Measurements from ENCODE around the gene MICU2. TPM values are rescaled to one million over a fixed set of nuclear protein-coding genes. Genes with fewer than 3 reads are reported as not detected.

The MICU2 gene
- total RNA-seq, 2 experiments from 2014 or later, result 25.4 to 28.4 TPM

DNA sequence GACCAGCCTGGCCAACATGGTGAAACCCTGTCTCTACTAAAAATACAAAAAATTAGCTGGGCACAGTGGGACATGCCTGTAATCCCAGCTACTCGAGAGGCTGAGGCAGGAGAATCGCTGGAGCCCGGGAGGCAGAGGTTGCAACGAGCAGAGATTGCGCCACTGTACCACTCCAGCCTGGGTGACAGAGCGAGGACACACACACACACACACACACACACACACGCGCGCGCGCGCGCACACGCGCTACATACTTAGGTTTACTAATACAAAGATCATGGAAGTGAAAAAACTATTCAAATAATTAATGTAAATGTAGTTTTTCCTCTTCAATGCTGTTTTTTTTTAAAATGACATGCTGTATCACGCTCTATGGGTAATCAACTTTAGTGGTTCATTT lies 86.4 kb downstream of the MICU2 start:
- POLR2A ChIA-PET, result no interaction called here
- TF ChIP-seq, protein P1, sequence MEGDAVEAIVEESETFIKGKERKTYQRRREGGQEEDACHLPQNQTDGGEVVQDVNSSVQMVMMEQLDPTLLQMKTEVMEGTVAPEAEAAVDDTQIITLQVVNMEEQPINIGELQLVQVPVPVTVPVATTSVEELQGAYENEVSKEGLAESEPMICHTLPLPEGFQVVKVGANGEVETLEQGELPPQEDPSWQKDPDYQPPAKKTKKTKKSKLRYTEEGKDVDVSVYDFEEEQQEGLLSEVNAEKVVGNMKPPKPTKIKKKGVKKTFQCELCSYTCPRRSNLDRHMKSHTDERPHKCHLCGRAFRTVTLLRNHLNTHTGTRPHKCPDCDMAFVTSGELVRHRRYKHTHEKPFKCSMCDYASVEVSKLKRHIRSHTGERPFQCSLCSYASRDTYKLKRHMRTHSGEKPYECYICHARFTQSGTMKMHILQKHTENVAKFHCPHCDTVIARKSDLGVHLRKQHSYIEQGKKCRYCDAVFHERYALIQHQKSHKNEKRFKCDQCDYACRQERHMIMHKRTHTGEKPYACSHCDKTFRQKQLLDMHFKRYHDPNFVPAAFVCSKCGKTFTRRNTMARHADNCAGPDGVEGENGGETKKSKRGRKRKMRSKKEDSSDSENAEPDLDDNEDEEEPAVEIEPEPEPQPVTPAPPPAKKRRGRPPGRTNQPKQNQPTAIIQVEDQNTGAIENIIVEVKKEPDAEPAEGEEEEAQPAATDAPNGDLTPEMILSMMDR (IDR thresholded peaks at IDR 0.05), result no peak

DNA sequence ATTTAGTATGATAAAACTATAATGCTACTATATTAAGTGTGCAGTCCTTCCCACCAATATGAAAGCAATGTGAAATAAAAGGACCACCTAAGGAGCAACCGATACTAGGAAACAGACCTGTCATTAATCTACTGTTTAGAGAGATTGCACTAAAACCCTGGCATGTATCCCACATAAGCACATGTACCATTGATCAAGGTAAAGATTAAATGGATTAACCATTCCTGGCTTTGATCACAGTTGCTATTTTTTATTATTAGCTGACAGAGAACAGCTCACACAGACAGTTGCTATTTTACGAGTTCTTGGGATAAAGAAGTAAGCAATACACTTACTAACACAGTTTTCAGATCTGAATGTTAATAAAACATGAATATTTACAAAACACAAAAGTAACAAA lies 87.2 kb downstream of the MICU2 start:
- no peaks in the 10 kb centered on the region for H3K9me3 Mint-ChIP-seq
- intact Hi-C loops (cut with DNase I, micrococcal nuclease), result no loop called here
- H3K4me3 ChIP-seq (ENCODE audit: low read length), result no peak overlapping the region
- peaks cover 5% of the 10 kb centered on the region for H3K4me1 Mint-ChIP-seq (ENCODE audit: low read depth)
- TF ChIP-seq, protein P1 (IDR thresholded peaks at IDR 0.05), result no peak
- no peak overlapping the region for H3K4me3 Mint-ChIP-seq
- no peaks in the 10 kb centered on the region for H3K27me3 ChIP-seq (ENCODE audit: control insufficient read depth in 1 of 2, insufficient read depth in 2 of 2, low read length in 2 of 2)
- H3K27me3 Mint-ChIP-seq, result no peaks in the 10 kb centered on the region
- no peak overlapping the region for H3K27ac Mint-ChIP-seq
- no peaks in the 10 kb centered on the region for H3K4me1 ChIP-seq (ENCODE audit: insufficient read depth, low read length)
- H3K9me3 ChIP-seq (ENCODE audit: control insufficient read depth in 1 of 2, insufficient read depth in 1 of 2, low read length in 2 of 2), result no peaks in the 10 kb centered on the region
- peaks cover 83% of the 10 kb centered on the region for H3K36me3 Mint-ChIP-seq (ENCODE audit: low read depth)
- H3K36me3 ChIP-seq (ENCODE audit: insufficient read depth, low read length), result peaks cover 48% of the 10 kb centered on the region
- no peak for DNase-seq
- POLR2A ChIA-PET, result no interaction called here
- no peak overlapping the region for H3K27ac ChIP-seq (ENCODE audit: low read depth in 1 of 2, low read length in 2 of 2)
- ATAC-seq (ENCODE audit: poor library complexity), result no peak
- CTCF ChIA-PET, result no interaction called here

More for the DNA sequence above, 86.4 kb downstream of the MICU2 start:
- Mint-ChIP-seq H3K9me3 (no peaks in the 10 kb centered on the region), H3K27ac (no peak overlapping the region), H3K4me1 (ENCODE audit: low read depth) (peaks cover 5% of the 10 kb centered on the region), H3K4me3 (no peak overlapping the region), H3K27me3 (no peaks in the 10 kb centered on the region), H3K36me3 (ENCODE audit: low read depth) (peaks cover 84% of the 10 kb centered on the region)
- no peak overlapping the region for H3K4me3 ChIP-seq (ENCODE audit: low read length)
- H3K27me3 ChIP-seq (ENCODE audit: control insufficient read depth in 1 of 2, insufficient read depth in 2 of 2, low read length in 2 of 2), result no peaks in the 10 kb centered on the region
- intact Hi-C loops (cut with DNase I, micrococcal nuclease), result no loop called here
- H3K4me1 ChIP-seq (ENCODE audit: insufficient read depth, low read length), result no peaks in the 10 kb centered on the region
- ATAC-seq (ENCODE audit: poor library complexity) (no peak), DNase-seq (no peak)
- H3K9me3 ChIP-seq (ENCODE audit: control insufficient read depth in 1 of 2, insufficient read depth in 1 of 2, low read length in 2 of 2), result no peaks in the 10 kb centered on the region
- H3K27ac ChIP-seq (ENCODE audit: low read depth in 1 of 2, low read length in 2 of 2), result no peak overlapping the region
- CTCF ChIA-PET, result no interaction called here
- peaks cover 51% of the 10 kb centered on the region for H3K36me3 ChIP-seq (ENCODE audit: insufficient read depth, low read length)

- Histone ChIP-seq H3K4me3 (ENCODE audit: low read length) (no peak overlapping the region), H3K27me3 (ENCODE audit: control insufficient read depth in 1 of 2, insufficient read depth in 2 of 2, low read length in 2 of 2) (no peaks in the 10 kb centered on the region), H3K27ac (ENCODE audit: low read depth in 1 of 2, low read length in 2 of 2) (no peak overlapping the region), H3K9me3 (ENCODE audit: control insufficient read depth in 1 of 2, insufficient read depth in 1 of 2, low read length in 2 of 2) (no peaks in the 10 kb centered on the region), H3K36me3 (ENCODE audit: insufficient read depth, low read length) (peaks cover 41% of the 10 kb centered on the region), H3K4me1 (ENCODE audit: insufficient read depth, low read length) (no peaks in the 10 kb centered on the region)
- TF ChIP-seq, protein P1 (IDR thresholded peaks at IDR 0.05), result no peak
- H3K4me1 Mint-ChIP-seq (ENCODE audit: low read depth), result no peaks in the 10 kb centered on the region
- intact Hi-C loops (cut with DNase I, micrococcal nuclease), result no loop called here
- ATAC-seq (ENCODE audit: poor library complexity) (no peak), DNase-seq (no peak)
- POLR2A ChIA-PET, result no interaction called here
- H3K27me3 Mint-ChIP-seq, result no peaks in the 10 kb centered on the region
- H3K4me3 Mint-ChIP-seq, result no peak overlapping the region
- no peaks in the 10 kb centered on the region for H3K9me3 Mint-ChIP-seq
- peaks cover 80% of the 10 kb centered on the region for H3K36me3 Mint-ChIP-seq (ENCODE audit: low read depth)
- CTCF ChIA-PET, result no interaction called here
- no peak overlapping the region for H3K27ac Mint-ChIP-seq
Observed at GRCh38 chr13:21511849-21512248, 92.1 kb downstream of the MICU2 start.

All from CD4-positive, alpha-beta T cell (primary cell).